HepG2 (cell line): ENCODE data around the gene CYP26A1. TPM values are rescaled to one million over a fixed set of nuclear protein-coding genes. Genes with fewer than 3 reads are reported as not detected.

Source experiments
- CENPBD1 ChIP-seq: sonication (generic); formaldehyde crosslinking; IDR thresholded peaks from 2 replicates; pipeline ENCODE4 v1.8.0; 2022; ENCODE audit warnings: missing genetic modification reagents, low read depth, mild to moderate bottlenecking, borderline replicate concordance
- FOSL2 ChIP-seq: sonication (generic); formaldehyde crosslinking; IDR thresholded peaks from 2 replicates; pipeline ENCODE4 v1.4.0; 2020; ENCODE audit warnings: missing genetic modification reagents
- GPN1 ChIP-seq: sonication (generic); formaldehyde crosslinking; IDR thresholded peaks from 2 replicates; pipeline ENCODE4 v1.5.1; 2020; ENCODE audit warnings: missing genetic modification reagents, borderline replicate concordance
- HDAC1 ChIP-seq: sonication (generic); formaldehyde crosslinking; IDR thresholded peaks from 2 replicates; pipeline ENCODE4 v1.5.1; 2020; ENCODE audit warnings: mild to moderate bottlenecking, missing genetic modification reagents
- HOXA7 ChIP-seq: sonication (generic); formaldehyde crosslinking; IDR thresholded peaks from 2 replicates; pipeline ENCODE4 v1.8.1; 2022; ENCODE audit warnings: mild to moderate bottlenecking, missing genetic modification reagents, moderate library complexity
- PAF1 ChIP-seq: IDR thresholded peaks from 2 replicates; pipeline ENCODE4 v1.6.1; 2016; ENCODE audit warnings: missing genetic modification reagents, missing compliant biosample characterization
- PBX2 ChIP-seq: IDR thresholded peaks from 2 replicates; pipeline ENCODE4 v1.6.1; 2016; ENCODE audit warnings: control low read depth
- REST ChIP-seq, 2 experiments: IDR thresholded peaks; 2 replicates each; pipeline ENCODE4 v1.6.1; 2011 to 2012; ENCODE audit warnings: low read length in 2 of 2, borderline replicate concordance in 1 of 2, low read depth in 1 of 2, mild to moderate bottlenecking in 1 of 2, moderate library complexity in 1 of 2
- ZNF232 ChIP-seq: sonication (generic); formaldehyde crosslinking; IDR thresholded peaks from 2 replicates; pipeline ENCODE4 v1.4.0; 2020; ENCODE audit warnings: missing genetic modification reagents, borderline replicate concordance
- ZNF335 ChIP-seq: sonication (generic); formaldehyde crosslinking; IDR thresholded peaks from 2 replicates; pipeline ENCODE4 v1.4.0; 2020; ENCODE audit warnings: missing genetic modification reagents
- ZNF446 ChIP-seq: sonication (generic); formaldehyde crosslinking; IDR thresholded peaks from 2 replicates; pipeline ENCODE4 v1.5.0; 2020; ENCODE audit warnings: mild to moderate bottlenecking, missing genetic modification reagents
- ZNF598 ChIP-seq: sonication (generic); formaldehyde crosslinking; IDR thresholded peaks from 2 replicates; pipeline ENCODE4 v1.5.1; 2020; ENCODE audit warnings: mild to moderate bottlenecking, missing genetic modification reagents, borderline replicate concordance
- ZNF792 ChIP-seq: IDR thresholded peaks from 2 replicates; pipeline ENCODE4 v1.6.1; 2016
- polyA plus RNA-seq, 8 experiments: library from polyadenylated mRNA; depleted of rRNA in 3 of 8; stranded (reverse) in 7 of 8; unstranded in 1 of 8; fragments of >200 nt; fragmentation: Illumina TruSeq in 4 of 8; extraction: Trizol in 4 of 8; gene quantifications; 2 replicates each; pipeline versions ENCODE4 v1.2.1 to v1.2.3, GENCODE V29; 2011 to 2016; ENCODE audit warnings: low read depth in 4 of 8, missing spikeins in 1 of 8, mixed read lengths in 1 of 8; ENCODE audit not compliant: insufficient read depth in 1 of 8
- total RNA-seq, 5 experiments: library from RNA; depleted of rRNA; stranded (reverse); fragments of >200 nt; fragmentation: Illumina TruSeq; extraction: Trizol; gene quantifications; 2 replicates each; pipeline ENCODE4 v1.2.3, GENCODE V29; 2016; ENCODE audit warnings: low read depth in 1 of 5
- TF ChIP-seq, protein P1 (sequence below): sonication (generic); formaldehyde crosslinking; IDR thresholded peaks from 2 replicates; pipeline ENCODE4 v1.4.0; 2020; ENCODE audit warnings: missing genetic modification reagents, borderline replicate concordance
- TF ChIP-seq, protein P2 (sequence below): sonication (generic); formaldehyde crosslinking; IDR thresholded peaks from 2 replicates; pipeline ENCODE4; 2020; ENCODE audit warnings: missing genetic modification reagents, mild to moderate bottlenecking, borderline replicate concordance
- TF ChIP-seq, protein P3 (sequence below): fragments of 450-650 bp; IDR thresholded peaks from 2 replicates; pipeline ENCODE4 v1.6.1; 2016

Gene CYP26A1
- total and polyA plus RNA-seq, 2 of the 13 experiments (the other 11 are each of a cell fraction or from before 2014, with no cell fraction given) = 0.15 TPM; not detected in 1

DNA sequence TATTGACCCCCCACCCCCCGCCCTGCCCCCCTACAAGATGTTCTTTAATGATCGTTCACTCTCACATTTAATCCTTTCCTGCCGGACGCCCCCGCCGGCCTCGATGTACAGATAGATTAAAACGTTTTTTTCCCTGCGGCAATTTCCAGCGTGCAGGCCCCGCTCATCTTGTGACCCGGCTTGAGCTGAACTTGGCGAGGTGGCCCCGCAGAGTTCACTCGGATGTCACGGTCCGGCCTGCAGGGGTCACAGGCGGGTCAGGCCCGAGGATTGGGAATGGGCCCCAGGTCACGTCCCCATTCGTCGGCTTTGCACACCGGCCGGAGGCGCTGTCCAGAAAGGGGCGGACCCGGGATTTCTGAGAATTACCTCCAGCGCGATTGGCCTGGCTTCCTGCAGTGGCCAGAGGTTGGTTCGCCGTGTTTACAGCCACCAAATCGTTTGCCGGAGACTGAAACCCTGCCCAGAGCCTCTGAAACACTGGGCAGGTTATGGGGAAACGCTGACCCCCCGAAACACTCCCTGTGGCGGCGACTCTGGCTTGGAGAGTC lies 1.9 kb upstream of the CYP26A1 start (continued):
- TF ChIP-seq, protein P1, sequence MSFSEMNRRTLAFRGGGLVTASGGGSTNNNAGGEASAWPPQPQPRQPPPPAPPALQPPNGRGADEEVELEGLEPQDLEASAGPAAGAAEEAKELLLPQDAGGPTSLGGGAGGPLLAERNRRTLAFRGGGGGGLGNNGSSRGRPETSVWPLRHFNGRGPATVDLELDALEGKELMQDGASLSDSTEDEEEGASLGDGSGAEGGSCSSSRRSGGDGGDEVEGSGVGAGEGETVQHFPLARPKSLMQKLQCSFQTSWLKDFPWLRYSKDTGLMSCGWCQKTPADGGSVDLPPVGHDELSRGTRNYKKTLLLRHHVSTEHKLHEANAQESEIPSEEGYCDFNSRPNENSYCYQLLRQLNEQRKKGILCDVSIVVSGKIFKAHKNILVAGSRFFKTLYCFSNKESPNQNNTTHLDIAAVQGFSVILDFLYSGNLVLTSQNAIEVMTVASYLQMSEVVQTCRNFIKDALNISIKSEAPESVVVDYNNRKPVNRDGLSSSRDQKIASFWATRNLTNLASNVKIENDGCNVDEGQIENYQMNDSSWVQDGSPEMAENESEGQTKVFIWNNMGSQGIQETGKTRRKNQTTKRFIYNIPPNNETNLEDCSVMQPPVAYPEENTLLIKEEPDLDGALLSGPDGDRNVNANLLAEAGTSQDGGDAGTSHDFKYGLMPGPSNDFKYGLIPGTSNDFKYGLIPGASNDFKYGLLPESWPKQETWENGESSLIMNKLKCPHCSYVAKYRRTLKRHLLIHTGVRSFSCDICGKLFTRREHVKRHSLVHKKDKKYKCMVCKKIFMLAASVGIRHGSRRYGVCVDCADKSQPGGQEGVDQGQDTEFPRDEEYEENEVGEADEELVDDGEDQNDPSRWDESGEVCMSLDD (CRISPR knock-in tag) = peak; percentile 30; the same call in 1 of the 2 replicates
- TF ChIP-seq ZNF446 (CRISPR knock-in tag) (no peak), FOSL2 (CRISPR knock-in tag) (0 out of 2 replicates have a peak, but pooled peaks have one; percentile 27), HDAC1 (peak; percentile 79), ZNF335 (CRISPR knock-in tag) (no peak), ZNF598 (CRISPR knock-in tag) (no peak), PAF1 (CRISPR knock-in tag) (no peak), ZNF232 (CRISPR knock-in tag) (no peak), CENPBD1 (CRISPR knock-in tag) (no peak), PBX2 (CRISPR knock-in tag) (no peak), HOXA7 (CRISPR knock-in tag) (no peak), REST (IDR thresholded peaks at IDR 0.05; ENCODE audit: borderline replicate concordance in 1 of 2, low read depth in 1 of 2, low read length in 2 of 2) (peak in 1 of 2 experiments; percentile 83; a peak in 2 of 4 replicates), ZNF792 (CRISPR knock-in tag) (no peak), GPN1 (CRISPR knock-in tag) (no peak)
- TF ChIP-seq, protein P2, sequence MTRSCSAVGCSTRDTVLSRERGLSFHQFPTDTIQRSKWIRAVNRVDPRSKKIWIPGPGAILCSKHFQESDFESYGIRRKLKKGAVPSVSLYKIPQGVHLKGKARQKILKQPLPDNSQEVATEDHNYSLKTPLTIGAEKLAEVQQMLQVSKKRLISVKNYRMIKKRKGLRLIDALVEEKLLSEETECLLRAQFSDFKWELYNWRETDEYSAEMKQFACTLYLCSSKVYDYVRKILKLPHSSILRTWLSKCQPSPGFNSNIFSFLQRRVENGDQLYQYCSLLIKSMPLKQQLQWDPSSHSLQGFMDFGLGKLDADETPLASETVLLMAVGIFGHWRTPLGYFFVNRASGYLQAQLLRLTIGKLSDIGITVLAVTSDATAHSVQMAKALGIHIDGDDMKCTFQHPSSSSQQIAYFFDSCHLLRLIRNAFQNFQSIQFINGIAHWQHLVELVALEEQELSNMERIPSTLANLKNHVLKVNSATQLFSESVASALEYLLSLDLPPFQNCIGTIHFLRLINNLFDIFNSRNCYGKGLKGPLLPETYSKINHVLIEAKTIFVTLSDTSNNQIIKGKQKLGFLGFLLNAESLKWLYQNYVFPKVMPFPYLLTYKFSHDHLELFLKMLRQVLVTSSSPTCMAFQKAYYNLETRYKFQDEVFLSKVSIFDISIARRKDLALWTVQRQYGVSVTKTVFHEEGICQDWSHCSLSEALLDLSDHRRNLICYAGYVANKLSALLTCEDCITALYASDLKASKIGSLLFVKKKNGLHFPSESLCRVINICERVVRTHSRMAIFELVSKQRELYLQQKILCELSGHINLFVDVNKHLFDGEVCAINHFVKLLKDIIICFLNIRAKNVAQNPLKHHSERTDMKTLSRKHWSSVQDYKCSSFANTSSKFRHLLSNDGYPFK = no peak
- TF ChIP-seq, protein P3, sequence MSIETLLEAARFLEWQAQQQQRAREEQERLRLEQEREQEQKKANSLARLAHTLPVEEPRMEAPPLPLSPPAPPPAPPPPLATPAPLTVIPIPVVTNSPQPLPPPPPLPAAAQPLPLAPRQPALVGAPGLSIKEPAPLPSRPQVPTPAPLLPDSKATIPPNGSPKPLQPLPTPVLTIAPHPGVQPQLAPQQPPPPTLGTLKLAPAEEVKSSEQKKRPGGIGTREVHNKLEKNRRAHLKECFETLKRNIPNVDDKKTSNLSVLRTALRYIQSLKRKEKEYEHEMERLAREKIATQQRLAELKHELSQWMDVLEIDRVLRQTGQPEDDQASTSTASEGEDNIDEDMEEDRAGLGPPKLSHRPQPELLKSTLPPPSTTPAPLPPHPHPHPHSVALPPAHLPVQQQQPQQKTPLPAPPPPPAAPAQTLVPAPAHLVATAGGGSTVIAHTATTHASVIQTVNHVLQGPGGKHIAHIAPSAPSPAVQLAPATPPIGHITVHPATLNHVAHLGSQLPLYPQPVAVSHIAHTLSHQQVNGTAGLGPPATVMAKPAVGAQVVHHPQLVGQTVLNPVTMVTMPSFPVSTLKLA = no peak
